HCT116 (cell line): ENCODE measurements around the gene CDK11A. TPM values are rescaled to one million over a fixed set of nuclear protein-coding genes. Genes with fewer than 3 reads are reported as not detected.
"Not testable (repeated sequence)": the region's sequence is repeated elsewhere in the genome, so short reads cannot be mapped to it uniquely, and the experiment has no call there.

ENCODE experiments used
- ATAC-seq: fragments of 200-7000 bp; cut with Tn5 transposase; 2 replicates; pipeline ENCODE4 v1.9.1; 2020; ENCODE audit warnings: mild to moderate bottlenecking, moderate library complexity
- BruUV-seq: library from RNA; stranded (reverse); fragments of 400-500 nt; replicated peaks from 2 replicates; lab custom pipeline; 2021; lab: Mats Ljungman, UMichigan
- CTCF ChIA-PET: fragments of 300-600 bp; sonication (Branson Sonifier 250); formaldehyde crosslinking; loops from one replicate; lab custom pipeline; 2021; ENCODE audit warnings: antibody characterized with exemption; lab: Charles Lee
- POLR2A ChIA-PET: fragments of 300-600, 350-600 bp; sonication (Branson Sonifier 250); formaldehyde crosslinking; loops from one replicate; lab custom pipeline; 2021; ENCODE audit warnings: antibody characterized with exemption; lab: Charles Lee
- RAD21 ChIA-PET, 2 experiments: fragments of 300-600 bp; sonication (Branson Sonifier 250); formaldehyde crosslinking; loops; one replicate each; lab custom pipeline; 2023; ENCODE audit warnings: low total read pairs in 2 of 2; ENCODE audit not compliant: uncharacterized antibody in 2 of 2, unreplicated experiment in 2 of 2, low non-redundant PET in 1 of 2; lab: Charles Lee
- DNase-seq: peaks from one replicate; pipeline ENCODE4 v3.0.0-alpha.2; 2010; ENCODE audit warnings: low read depth, low spot score
- H2AFZ ChIP-seq: fragments of 200-600 bp; shearing (Covaris generic), sonication (generic); 2 replicates; pipeline ENCODE4 v1.6.1; 2017; ENCODE audit warnings: low read depth, mixed run types, mixed read lengths, antibody characterized with exemption, low read length; ENCODE audit not compliant: poor library complexity, severe bottlenecking
- H3K27ac ChIP-seq: 2 replicates; pipeline ENCODE4 v1.5.1; 2012; ENCODE audit warnings: low read depth, low read length
- H3K27me3 ChIP-seq: fragments of 200-600 bp; sonication (generic); 2 replicates; pipeline ENCODE4 v1.6.1; 2016; ENCODE audit warnings: mixed run types, low read length, mixed read lengths; ENCODE audit not compliant: insufficient read depth
- H3K36me3 ChIP-seq, 2 experiments: fragments of 200-500 bp in 1 of 2; fragments of 200-600 bp in 1 of 2; sonication (Bioruptor generic) in 1 of 2; sonication (generic) in 1 of 2; 2 replicates each; pipeline versions ENCODE4 v1.5.1 to v1.6.1; 2014 to 2016; ENCODE audit warnings: low read length in 2 of 2, inconsistent platforms in 1 of 2, mixed read lengths in 1 of 2, mixed run types in 1 of 2; ENCODE audit not compliant: insufficient read depth in 2 of 2, control insufficient read depth in 1 of 2
- H3K4me1 ChIP-seq, 2 experiments: fragments of 200-600 bp in 1 of 2; sonication (generic) in 1 of 2; 2 replicates each; pipeline versions ENCODE4 v1.5.1 to v1.6.1; 2012 to 2017; ENCODE audit warnings: low read length in 2 of 2, inconsistent platforms in 1 of 2, mild to moderate bottlenecking in 1 of 2, mixed read lengths in 1 of 2, mixed run types in 1 of 2, moderate library complexity in 1 of 2; ENCODE audit not compliant: insufficient read depth in 2 of 2, control insufficient read depth in 1 of 2
- H3K4me2 ChIP-seq: fragments of 200-600 bp; sonication (generic); 2 replicates; pipeline ENCODE4 v1.6.1; 2017; ENCODE audit warnings: mixed run types, low read length, mixed read lengths
- H3K4me3 ChIP-seq, 2 experiments: fragments of 200-600 bp in 1 of 2; sonication (generic) in 1 of 2; replicated peaks in 1 of 2; 2 replicates each; pipeline ENCODE4 v1.5.1; 2011 to 2016; ENCODE audit warnings: low read length in 2 of 2, control low read depth in 1 of 2, low read depth in 1 of 2, mild to moderate bottlenecking in 1 of 2, mixed read lengths in 1 of 2, mixed run types in 1 of 2
- H3K79me2 ChIP-seq: fragments of 200-600 bp; sonication (generic); 2 replicates; pipeline ENCODE4 v1.6.1; 2017; ENCODE audit warnings: mild to moderate bottlenecking, mixed run types, low read length, moderate library complexity, mixed read lengths; ENCODE audit not compliant: insufficient read depth
- H3K9ac ChIP-seq: fragments of 200-600 bp; sonication (generic); 2 replicates; pipeline ENCODE4 v1.6.1; 2016; ENCODE audit warnings: low read length, mixed read lengths
- H3K9me2 ChIP-seq: fragments of 200-600 bp; sonication (generic), shearing (Covaris generic); 2 replicates; pipeline ENCODE4 v1.6.1; 2017; ENCODE audit warnings: mixed run types, mild to moderate bottlenecking, moderate library complexity; ENCODE audit not compliant: insufficient read depth
- H3K9me3 ChIP-seq, 2 experiments: fragments of 200-500 bp in 1 of 2; fragments of 200-600 bp in 1 of 2; sonication (Bioruptor generic) in 1 of 2; sonication (generic) in 1 of 2; 2 replicates each; pipeline ENCODE4 v1.6.1; 2014 to 2017; ENCODE audit warnings: low read length in 2 of 2, mixed read lengths in 2 of 2, inconsistent platforms in 1 of 2, low read depth in 1 of 2, mild to moderate bottlenecking in 1 of 2, mixed run types in 1 of 2, moderate library complexity in 1 of 2; ENCODE audit not compliant: control insufficient read depth in 1 of 2, insufficient read depth in 1 of 2
- H4K20me1 ChIP-seq: fragments of 200-600 bp; sonication (generic), shearing (Covaris generic); 2 replicates; pipeline ENCODE4 v1.6.1; 2017; ENCODE audit warnings: mixed run types, mild to moderate bottlenecking, moderate library complexity; ENCODE audit not compliant: insufficient read depth
- CBX3 ChIP-seq: IDR thresholded peaks from 2 replicates; pipeline ENCODE4 v1.6.1; 2012; ENCODE audit warnings: low read depth
- EGR1 ChIP-seq: IDR thresholded peaks from 2 replicates; pipeline ENCODE4 v1.6.1; 2012; ENCODE audit warnings: low read depth
- ELF1 ChIP-seq: IDR thresholded peaks from 2 replicates; pipeline ENCODE4 v1.6.1; 2012; ENCODE audit warnings: low read depth, borderline replicate concordance
- RAD21 ChIP-seq: IDR thresholded peaks from 2 replicates; pipeline ENCODE4 v1.6.1; 2012; ENCODE audit warnings: low read depth, mild to moderate bottlenecking
- SIN3A ChIP-seq: IDR thresholded peaks from 2 replicates; pipeline ENCODE4 v1.6.1; 2012; ENCODE audit warnings: low read depth
- SP1 ChIP-seq: IDR thresholded peaks from 2 replicates; pipeline ENCODE4 v1.6.1; 2012; ENCODE audit warnings: low read depth
- SRF ChIP-seq: IDR thresholded peaks from 2 replicates; pipeline ENCODE4 v1.6.1; 2012; ENCODE audit warnings: low read depth
- TCF7L2 ChIP-seq: IDR thresholded peaks from 2 replicates; pipeline ENCODE4 v1.7.0; 2011; ENCODE audit warnings: borderline replicate concordance, inconsistent platforms; ENCODE audit not compliant: insufficient read depth, insufficient read length; ENCODE audit errors: extremely low read depth
- intact Hi-C: fragments of 100-400 bp; cut with micrococcal nuclease; formaldehyde crosslinking; loops from 2 replicates; pipeline ENCODE4 v1.10.0; 2022
- total RNA-seq: library from RNA; stranded (reverse); gene quantifications from one replicate; pipeline ENCODE4 v1.2.1, GENCODE V29; 2021; ENCODE audit not compliant: unreplicated experiment
- TF ChIP-seq, protein P1 (sequence below): IDR thresholded peaks from 2 replicates; pipeline ENCODE4 v1.6.1; 2012
- TF ChIP-seq, protein P2 (sequence below), 3 experiments: fragments of 200-600 bp in 1 of 3; sonication (generic) in 1 of 3; IDR thresholded peaks in 2 of 3; conservative IDR thresholded peaks in 1 of 3; 2 replicates each; pipeline ENCODE4 v1.5.1; 2012 to 2017; ENCODE audit warnings: low read depth in 2 of 3, low read length in 2 of 3, antibody characterized with exemption in 1 of 3, borderline replicate concordance in 1 of 3, control low read depth in 1 of 3, mild to moderate bottlenecking in 1 of 3, mixed read lengths in 1 of 3, mixed run types in 1 of 3, moderate library complexity in 1 of 3; ENCODE audit not compliant: insufficient read depth in 1 of 3

Gene CDK11A
- total RNA-seq, 1 experiment from 2014 or later, result 61.0 TPM

DNA sequence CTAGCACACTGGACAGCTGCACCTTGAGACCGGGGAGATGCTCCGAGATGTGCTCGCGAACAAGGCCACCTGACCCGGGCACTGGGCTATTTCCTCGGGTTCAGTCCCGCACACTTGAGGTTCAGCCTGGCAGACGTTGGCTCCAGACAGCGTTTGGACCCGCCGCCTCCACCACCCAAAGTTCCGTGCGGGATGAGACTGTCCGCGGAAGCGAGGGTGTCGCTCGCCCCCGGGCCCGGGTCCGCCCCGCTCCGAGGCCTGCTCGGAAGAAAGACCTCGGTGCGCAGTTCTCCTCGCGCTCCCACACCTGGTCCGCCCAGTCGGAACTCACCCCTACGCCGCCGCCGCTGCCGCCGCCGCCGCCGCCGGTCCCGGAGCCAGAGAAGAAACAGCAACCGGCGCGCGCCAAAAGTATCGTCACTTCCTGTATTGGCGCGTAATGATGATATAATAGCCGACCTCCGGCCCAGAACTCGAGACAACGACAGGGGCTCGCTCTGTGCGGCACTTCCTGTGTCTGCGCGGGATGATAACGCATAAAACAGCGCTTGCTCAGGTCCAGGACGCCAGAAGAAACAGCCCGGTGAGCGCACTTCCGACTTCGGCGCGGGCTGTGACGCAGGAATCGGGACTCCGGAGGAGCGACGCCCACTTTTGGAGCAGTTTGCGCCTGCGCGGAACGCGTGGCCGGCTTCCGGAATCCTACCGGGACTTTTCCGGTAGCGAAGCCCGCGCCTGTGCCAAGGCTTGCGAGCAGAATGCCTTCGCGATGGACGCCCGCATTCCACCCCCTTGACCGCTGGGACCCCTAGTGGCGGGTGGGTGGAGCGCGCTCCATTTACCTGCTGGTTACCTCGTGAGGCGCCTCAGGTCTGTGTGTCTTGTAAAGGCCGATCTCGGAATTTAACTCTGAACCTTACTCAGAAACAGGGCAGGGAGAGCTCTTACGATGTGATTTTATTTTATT, 65.3 kb downstream of the CDK11A start, which contains the start of gene CDK11B:
CDK11B (minus strand) TSS at position 422 of the 967 bp plus-strand sequence. CDS start 1,519 bp downstream, outside the sequence.
- POLR2A ChIA-PET, H3K27me3 ChIP-seq, H2AFZ ChIP-seq: not testable (repeated sequence)

More for the DNA sequence above, 65.3 kb downstream of the CDK11A start, which contains the start of gene CDK11B:
- BruUV-seq, H3K9me3 ChIP-seq, H4K20me1 ChIP-seq, H3K9me2 ChIP-seq, RAD21 ChIA-PET, CTCF ChIA-PET, H3K4me1 ChIP-seq: not testable (repeated sequence)
- peak; percentile 43 for TF ChIP-seq TCF7L2
- TF ChIP-seq SRF, result peak; percentile 92
- peak; percentile 35; the same call in 1 of the 2 replicates for TF ChIP-seq EGR1
- TF ChIP-seq SP1, result peak; percentile 66
- peak; percentile 85 for TF ChIP-seq ELF1
- peak; percentile 75 for TF ChIP-seq SIN3A
- TF ChIP-seq CBX3, result 0 out of 2 replicates have a peak, but pooled peaks have one; percentile 35
- 0 out of 2 replicates have a peak, but pooled peaks have one; percentile 17 for TF ChIP-seq RAD21
- TF ChIP-seq, protein P1, sequence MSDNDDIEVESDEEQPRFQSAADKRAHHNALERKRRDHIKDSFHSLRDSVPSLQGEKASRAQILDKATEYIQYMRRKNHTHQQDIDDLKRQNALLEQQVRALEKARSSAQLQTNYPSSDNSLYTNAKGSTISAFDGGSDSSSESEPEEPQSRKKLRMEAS, result peak; percentile 61
- TF ChIP-seq, protein P2, sequence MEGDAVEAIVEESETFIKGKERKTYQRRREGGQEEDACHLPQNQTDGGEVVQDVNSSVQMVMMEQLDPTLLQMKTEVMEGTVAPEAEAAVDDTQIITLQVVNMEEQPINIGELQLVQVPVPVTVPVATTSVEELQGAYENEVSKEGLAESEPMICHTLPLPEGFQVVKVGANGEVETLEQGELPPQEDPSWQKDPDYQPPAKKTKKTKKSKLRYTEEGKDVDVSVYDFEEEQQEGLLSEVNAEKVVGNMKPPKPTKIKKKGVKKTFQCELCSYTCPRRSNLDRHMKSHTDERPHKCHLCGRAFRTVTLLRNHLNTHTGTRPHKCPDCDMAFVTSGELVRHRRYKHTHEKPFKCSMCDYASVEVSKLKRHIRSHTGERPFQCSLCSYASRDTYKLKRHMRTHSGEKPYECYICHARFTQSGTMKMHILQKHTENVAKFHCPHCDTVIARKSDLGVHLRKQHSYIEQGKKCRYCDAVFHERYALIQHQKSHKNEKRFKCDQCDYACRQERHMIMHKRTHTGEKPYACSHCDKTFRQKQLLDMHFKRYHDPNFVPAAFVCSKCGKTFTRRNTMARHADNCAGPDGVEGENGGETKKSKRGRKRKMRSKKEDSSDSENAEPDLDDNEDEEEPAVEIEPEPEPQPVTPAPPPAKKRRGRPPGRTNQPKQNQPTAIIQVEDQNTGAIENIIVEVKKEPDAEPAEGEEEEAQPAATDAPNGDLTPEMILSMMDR (IDR thresholded peaks at IDR 0.05 in 2 of 3, conservative IDR thresholded peaks at IDR 0.05 in 1 of 3; ENCODE audit: borderline replicate concordance in 1 of 3, insufficient read depth in 1 of 3, low read depth in 2 of 3, low read length in 2 of 3), result peak in 1 of 3 experiments; percentile 18; a peak in 1 of 6 replicates
- intact Hi-C loops, result loop anchor here (5.0 kb wide), 1 partner anchor 63 kb away; the partner anchor contains the start of gene CDK11A
- Histone ChIP-seq H3K4me2 (peak within 1 kb of the TSS; percentile 67), H3K27ac (peak within 1 kb of the TSS; percentile 89), H3K4me3 (peak within 1 kb of the TSS; percentile 52 to 69), H3K9ac (peak within 1 kb of the TSS; percentile 74), H3K79me2 (peaks cover 29% of the 10 kb centered on the region), H3K36me3 (peaks cover 9 to 17% of the 10 kb centered on the region in 2 experiments; a peak in 3 of 4 replicates)
- ATAC-seq (peak; percentile 87), DNase-seq (peak; percentile 93)

Other genes with a start within 250 kb of the CDK11A start
- 92.3 TPM for gene ATAD3A, start 212.2 kb downstream of the CDK11A start, total RNA-seq
- gene TMEM240, start 183.7 kb downstream of the CDK11A start, total RNA-seq, result 2.3 TPM
- gene SSU72, start 149.5 kb downstream of the CDK11A start, total RNA-seq, result 134 TPM
- 8.4 TPM for gene FNDC10, start 124.2 kb downstream of the CDK11A start, total RNA-seq
- gene MIB2, start 108.9 kb downstream of the CDK11A start, total RNA-seq, result 194 TPM
- 8.7 TPM for gene MMP23B, start 92.2 kb downstream of the CDK11A start, total RNA-seq
- 31.5 TPM for gene CDK11B, start 65.4 kb downstream of the CDK11A start, total RNA-seq
- gene SLC35E2B, start 31.6 kb downstream of the CDK11A start, total RNA-seq, result 30.3 TPM
- 93.4 TPM for gene NADK, start 54.1 kb upstream of the CDK11A start, total RNA-seq
- gene GNB1, start 166.7 kb upstream of the CDK11A start, total RNA-seq, result 371 TPM
- gene CALML6, start 190.9 kb upstream of the CDK11A start, total RNA-seq, result 2.3 TPM
- gene TMEM52, start 194.9 kb upstream of the CDK11A start, total RNA-seq, result 27.5 TPM